Lung (tissue), 12 donors: ENCODE measurements around the gene SON. TPM values are rescaled to one million over a fixed set of nuclear protein-coding genes. Genes with fewer than 3 reads are reported as not detected.

Experiments used
- ATAC-seq: fragments of 200-7000 bp; cut with Tn5 transposase; one replicate; pipeline ENCODE4 v1.9.1; 2020; ENCODE audit warnings: moderate number of reproducible peaks; ENCODE audit not compliant: insufficient read depth, low FRiP score
- DNase-seq, 3 donors: peaks; one replicate each; pipeline ENCODE4 v3.0.0-alpha.2; 2013 to 2017
- H3K27ac ChIP-seq, 2 donors: one replicate each; pipeline ENCODE4 v1.5.1; 2013; ENCODE audit warnings: mild to moderate bottlenecking in 2 of 2, moderate library complexity in 2 of 2, control low read depth in 1 of 2, inconsistent platforms in 1 of 2, low read depth in 1 of 2, low read length in 1 of 2
- H3K27me3 ChIP-seq, 3 donors: one replicate each; pipeline ENCODE4 v1.5.1; 2013; ENCODE audit warnings: low read length in 2 of 3; ENCODE audit not compliant: control insufficient read depth in 3 of 3, insufficient read depth in 3 of 3
- H3K36me3 ChIP-seq, 4 donors: one replicate each; pipeline ENCODE4 v1.5.1; 2013; ENCODE audit warnings: low read length in 4 of 4, mild to moderate bottlenecking in 1 of 4, moderate library complexity in 1 of 4; ENCODE audit not compliant: control insufficient read depth in 4 of 4, insufficient read depth in 4 of 4
- H3K4me1 ChIP-seq, 5 donors: one replicate each; pipeline ENCODE4 v1.5.1; 2013; ENCODE audit warnings: low read length in 5 of 5, mild to moderate bottlenecking in 2 of 5, moderate library complexity in 1 of 5; ENCODE audit not compliant: control insufficient read depth in 5 of 5, insufficient read depth in 5 of 5
- H3K4me3 ChIP-seq: one replicate; pipeline ENCODE4 v1.5.1; 2013; ENCODE audit warnings: mild to moderate bottlenecking, control low read depth, moderate library complexity
- H3K9ac ChIP-seq, 2 donors: one replicate each; pipeline ENCODE4 v1.5.1; 2013; ENCODE audit warnings: low read length in 2 of 2, control low read depth in 1 of 2; ENCODE audit not compliant: insufficient read depth in 1 of 2
- H3K9me3 ChIP-seq, 4 donors: one replicate each; pipeline ENCODE4 v1.5.1; 2013; ENCODE audit warnings: low read length in 3 of 4, mild to moderate bottlenecking in 1 of 4, moderate library complexity in 1 of 4; ENCODE audit not compliant: control insufficient read depth in 4 of 4, insufficient read depth in 3 of 4
- WGBS, 2 donors: extraction: QIAGEN DNeasy Blood & Tissue Kit; methylation state at CpG; one replicate each; pipeline ENCODE4 v1.1.7; 2013; 5-methylcytosine and 5-hydroxymethylcytosine counted together
- polyA plus RNA-seq, 2 donors: library from polyadenylated mRNA; stranded (reverse); fragments of 200-250 nt; gene quantifications; one replicate each; pipeline ENCODE4 v1.2.1, GENCODE V29; 2013
- total RNA-seq, 2 donors: library from RNA; depleted of rRNA in 1 of 2; stranded (reverse); fragments of >200 nt in 1 of 2; gene quantifications; one replicate each; pipeline ENCODE4 v1.2.1, GENCODE V29; 2014 to 2021
- TF ChIP-seq, protein P1 (sequence below): IDR thresholded peaks from 2 replicates; pipeline ENCODE4 v1.5.1; 2012; ENCODE audit warnings: mild to moderate bottlenecking; ENCODE audit errors: control extremely low read depth, extremely low read depth
- donor health status: control.
- donor health status: control.
- donor health status: Bipolar disorder and iron deficiency.
- donor health status: healthy.
- donor health status: DM: yes; HTN: yes; CAD: no.

SON gene
- total and polyA plus RNA-seq, 4 donors: 100 to 393 (median 192) TPM

GRCh38 chr21:33578214-33578613 lies 35.4 kb downstream of the SON start:
- Histone ChIP-seq H3K4me1 (no peaks in the 10 kb centered on the region), H3K9me3 (no peaks in the 10 kb centered on the region), H3K36me3 (peaks cover 9 to 52% (median 23%) of the 10 kb centered on the region in 4 donors), H3K27me3 (no peaks in the 10 kb centered on the region), H3K4me3 (no peak overlapping the region), H3K27ac (no peak overlapping the region), H3K9ac (no peak overlapping the region)
- 55 to 92% methylated on average over 2 of the region's 2 CpGs for WGBS, 2 donors
- no peak for DNase-seq
- TF ChIP-seq, protein P1, sequence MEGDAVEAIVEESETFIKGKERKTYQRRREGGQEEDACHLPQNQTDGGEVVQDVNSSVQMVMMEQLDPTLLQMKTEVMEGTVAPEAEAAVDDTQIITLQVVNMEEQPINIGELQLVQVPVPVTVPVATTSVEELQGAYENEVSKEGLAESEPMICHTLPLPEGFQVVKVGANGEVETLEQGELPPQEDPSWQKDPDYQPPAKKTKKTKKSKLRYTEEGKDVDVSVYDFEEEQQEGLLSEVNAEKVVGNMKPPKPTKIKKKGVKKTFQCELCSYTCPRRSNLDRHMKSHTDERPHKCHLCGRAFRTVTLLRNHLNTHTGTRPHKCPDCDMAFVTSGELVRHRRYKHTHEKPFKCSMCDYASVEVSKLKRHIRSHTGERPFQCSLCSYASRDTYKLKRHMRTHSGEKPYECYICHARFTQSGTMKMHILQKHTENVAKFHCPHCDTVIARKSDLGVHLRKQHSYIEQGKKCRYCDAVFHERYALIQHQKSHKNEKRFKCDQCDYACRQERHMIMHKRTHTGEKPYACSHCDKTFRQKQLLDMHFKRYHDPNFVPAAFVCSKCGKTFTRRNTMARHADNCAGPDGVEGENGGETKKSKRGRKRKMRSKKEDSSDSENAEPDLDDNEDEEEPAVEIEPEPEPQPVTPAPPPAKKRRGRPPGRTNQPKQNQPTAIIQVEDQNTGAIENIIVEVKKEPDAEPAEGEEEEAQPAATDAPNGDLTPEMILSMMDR: no peak
- no peak for ATAC-seq

DNA sequence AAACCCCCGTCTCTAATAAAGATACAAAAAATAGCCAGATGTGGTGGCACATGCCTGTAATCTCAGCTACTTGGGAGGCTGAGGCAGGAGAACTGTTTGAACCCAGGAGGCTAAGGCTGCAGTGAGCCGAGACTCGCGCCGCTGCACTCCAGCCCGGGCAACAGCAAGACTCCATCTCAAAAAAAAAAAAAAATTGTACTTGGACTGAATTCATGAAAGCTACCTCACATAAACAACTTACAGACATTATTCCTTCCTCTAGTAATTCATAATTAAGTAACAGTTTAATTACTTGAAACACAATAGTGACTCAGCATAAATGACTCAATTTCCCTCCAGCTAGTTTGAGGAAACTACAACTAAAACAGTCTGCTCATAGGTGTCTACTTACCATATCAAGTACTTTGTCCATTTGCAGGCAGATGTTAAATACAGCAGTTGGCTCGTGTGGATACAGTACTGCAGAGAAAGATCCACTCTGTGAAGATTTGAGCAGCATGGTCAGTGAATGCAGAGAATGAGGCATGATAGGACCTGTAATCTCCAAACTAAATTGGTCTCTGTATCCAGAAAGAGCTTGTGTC lies 36.2 kb downstream of the SON start:
- Histone ChIP-seq H3K4me1 (no peaks in the 10 kb centered on the region), H3K9me3 (no peaks in the 10 kb centered on the region), H3K4me3 (no peak overlapping the region), H3K36me3 (peaks cover 9 to 44% (median 19%) of the 10 kb centered on the region in 4 donors), H3K27ac (no peak overlapping the region), H3K9ac (no peak overlapping the region), H3K27me3 (no peaks in the 10 kb centered on the region)
- DNase-seq (no peak), ATAC-seq (peak; percentile 39)
- TF ChIP-seq, protein P1: no peak
- 82 to 85% methylated on average over 7 of the region's 7 CpGs for WGBS, 2 donors

DNA sequence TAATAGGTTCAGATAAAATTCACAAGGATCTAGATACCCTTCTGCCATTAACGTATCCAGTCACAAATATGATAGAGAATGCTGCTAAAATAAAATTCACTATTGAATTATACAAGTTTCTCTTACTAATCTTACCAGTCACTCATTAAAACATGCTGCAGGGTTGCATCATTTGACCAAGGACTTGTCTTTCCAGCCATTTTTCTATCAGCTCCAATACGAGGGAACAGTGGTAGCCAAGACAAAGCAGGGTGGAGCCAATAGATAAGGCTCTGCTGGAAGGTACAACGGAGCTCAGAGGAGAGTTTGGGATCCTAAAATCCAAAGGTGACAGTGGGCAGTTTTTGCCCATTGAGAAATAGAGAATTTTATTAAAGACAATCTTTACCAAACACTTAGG lies 41.6 kb downstream of the SON start:
- Histone ChIP-seq H3K27me3 (no peaks in the 10 kb centered on the region), H3K4me1 (peaks cover 0 to 9% (median 0%) of the 10 kb centered on the region in 5 donors), H3K4me3 (no peak overlapping the region), H3K36me3 (peaks cover 4 to 14% (median 5%) of the 10 kb centered on the region in 4 donors), H3K27ac (no peak overlapping the region), H3K9ac (no peak overlapping the region), H3K9me3 (no peaks in the 10 kb centered on the region)
- DNase-seq (no peak), ATAC-seq (no peak)
- WGBS, 2 donors: 86 to 91% methylated on average over 3 of the region's 3 CpGs
- TF ChIP-seq, protein P1: no peak

GRCh38 chr21:33586927-33587326 lies 44.1 kb downstream of the SON start:
- H3K4me1 ChIP-seq: peaks cover 0 to 12% (median 0%) of the 10 kb centered on the region in 5 donors
- no peak for DNase-seq
- no peak overlapping the region for H3K4me3 ChIP-seq
- TF ChIP-seq, protein P1: no peak
- ATAC-seq: no peak
- no peaks in the 10 kb centered on the region for H3K27me3 ChIP-seq
- H3K27ac ChIP-seq: no peak overlapping the region
- no peaks in the 10 kb centered on the region for H3K9me3 ChIP-seq
- peaks cover 2 to 5% (median 5%) of the 10 kb centered on the region in 4 donors for H3K36me3 ChIP-seq
- no peak overlapping the region for H3K9ac ChIP-seq
- 80 to 87% methylated on average over 6 of the region's 6 CpGs for WGBS, 2 donors
